ENCODE results near the gene ARPIN.
"Not testable (repeated sequence)": the region's sequence is repeated elsewhere in the genome, so short reads cannot be mapped to it uniquely, and the experiment has no call there.

Gene ARPIN

DNA sequence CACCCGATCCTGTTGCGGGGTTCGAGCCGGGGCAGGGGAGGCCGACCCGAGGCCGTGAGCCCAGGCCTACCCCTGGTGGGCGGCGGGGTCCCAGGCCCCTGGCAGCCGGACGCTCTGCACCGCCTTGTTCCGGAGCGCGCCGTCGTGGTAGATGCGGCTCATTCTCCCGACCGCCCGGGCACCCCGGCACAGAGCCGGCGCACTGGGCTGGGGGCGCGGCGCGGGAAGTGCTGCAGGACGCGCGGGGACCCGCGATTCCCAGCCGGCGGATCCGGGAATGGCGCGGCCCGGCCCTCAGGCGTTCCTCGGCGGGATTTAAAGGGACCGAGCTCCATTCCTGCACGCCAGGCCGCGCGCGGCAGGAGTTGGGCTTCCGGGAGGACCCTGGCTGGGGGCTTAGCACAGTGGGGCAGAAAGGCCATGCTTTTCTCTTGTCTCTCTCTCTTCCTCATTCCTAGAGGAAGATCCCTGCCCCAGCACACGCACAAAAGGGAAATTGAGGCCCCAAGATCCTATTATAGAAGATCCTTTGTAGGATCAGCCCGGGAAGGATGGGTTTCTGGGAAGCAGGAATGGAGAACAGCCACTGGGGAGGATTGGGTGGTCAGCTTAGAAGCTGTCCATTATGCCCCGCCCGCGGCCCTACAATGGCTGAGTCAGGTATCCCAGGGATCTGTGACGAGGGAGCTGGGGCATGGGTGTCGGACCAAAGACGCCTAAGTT lies at the start of gene ARPIN:
Gene ARPIN, minus strand, starts transcription at position 279 of the 723 bp plus-strand sequence. Its CDS starts 117 bp downstream, at position 162.
- no peak for DNase-seq (ENCODE audit: low read depth in 2 of 2)

DNA sequence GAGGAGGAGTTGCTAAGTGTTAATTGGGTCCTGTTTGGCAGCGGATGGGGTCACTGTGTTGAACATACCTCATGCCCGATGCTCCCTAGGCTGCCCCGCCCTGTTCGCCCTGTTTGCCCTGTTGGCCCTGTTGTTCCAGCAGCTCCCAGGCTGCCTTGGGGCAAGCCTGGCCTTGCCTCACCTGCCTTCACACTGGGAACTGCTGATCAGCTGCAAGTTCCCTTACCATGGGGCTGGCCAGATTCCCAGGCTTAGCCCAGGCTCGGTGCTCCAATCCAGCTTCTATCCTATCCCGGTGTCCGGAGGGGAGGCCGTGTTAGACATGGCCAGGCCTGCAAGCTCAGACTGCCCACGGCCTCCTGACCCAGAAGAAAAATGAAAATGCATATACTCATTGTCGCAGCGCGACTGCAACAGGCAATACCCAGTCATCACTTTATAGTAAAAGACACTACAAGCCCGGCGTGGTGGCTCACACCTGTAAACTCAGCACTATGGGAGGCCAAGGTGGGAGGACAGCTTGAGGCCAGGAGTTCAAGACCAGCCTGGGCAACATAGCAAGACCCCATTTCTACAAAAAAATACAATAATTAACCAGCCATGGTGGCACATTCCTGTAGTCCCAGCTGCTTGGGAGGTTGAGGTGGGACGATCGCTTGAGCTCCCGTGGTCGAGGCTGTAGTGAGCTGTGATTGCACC lies 45.5 kb upstream of the ARPIN start:
- DNase-seq (ENCODE audit: low read depth in 2 of 2): no peak

DNA sequence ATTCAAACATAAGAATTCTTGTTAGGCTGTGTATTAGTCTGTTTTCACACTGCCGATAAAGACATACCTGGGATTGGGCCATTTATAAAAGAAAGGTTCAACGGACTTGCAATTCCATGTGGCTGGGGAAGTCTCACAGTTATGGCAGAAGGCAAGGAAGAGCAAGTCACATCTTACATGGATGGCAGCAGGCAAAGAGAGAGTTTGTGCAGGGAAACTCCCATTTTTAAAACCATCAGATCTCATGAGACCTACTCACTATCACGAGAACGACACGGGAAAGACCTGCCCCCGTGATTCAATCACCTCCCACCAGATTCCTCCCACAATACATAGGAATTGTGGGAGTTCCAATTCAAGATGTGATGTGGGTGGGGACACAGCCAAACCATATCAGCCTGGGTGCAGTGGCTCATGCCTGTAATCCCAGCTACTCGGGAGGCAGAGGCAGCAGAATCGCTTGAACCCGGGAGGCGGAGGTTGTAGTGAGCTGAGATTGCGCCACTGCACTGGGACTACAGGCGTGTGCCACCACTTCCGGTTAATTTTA lies 42.8 kb upstream of the ARPIN start:
- not testable (repeated sequence) for DNase-seq (ENCODE audit: low read depth in 2 of 2)

DNA sequence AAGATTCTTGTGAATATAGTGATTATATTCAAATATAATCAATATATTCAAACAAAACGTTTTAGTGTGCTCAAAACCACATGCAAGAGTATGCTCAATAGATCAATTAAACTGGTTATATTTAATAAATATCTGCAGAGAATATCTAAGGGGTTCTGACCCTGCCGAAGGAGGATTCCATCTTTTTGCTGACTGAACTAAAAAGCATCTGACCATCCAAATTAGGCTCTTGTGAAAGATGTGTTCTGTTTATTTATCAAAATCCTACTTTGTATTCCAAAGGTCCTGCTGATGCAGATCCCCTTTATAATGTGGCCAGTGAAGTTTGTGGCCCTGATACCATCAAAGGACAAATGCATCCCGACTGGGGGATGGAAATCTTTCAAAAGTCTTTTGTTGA lies 41.8 kb upstream of the ARPIN start:
- DNase-seq (ENCODE audit: low read depth in 2 of 2): no peak

- DNase-seq (ENCODE audit: low read depth in 2 of 2): no peak
Observed at GRCh38 chr15:89948796-89949195, 36.0 kb upstream of the ARPIN start.

DNA sequence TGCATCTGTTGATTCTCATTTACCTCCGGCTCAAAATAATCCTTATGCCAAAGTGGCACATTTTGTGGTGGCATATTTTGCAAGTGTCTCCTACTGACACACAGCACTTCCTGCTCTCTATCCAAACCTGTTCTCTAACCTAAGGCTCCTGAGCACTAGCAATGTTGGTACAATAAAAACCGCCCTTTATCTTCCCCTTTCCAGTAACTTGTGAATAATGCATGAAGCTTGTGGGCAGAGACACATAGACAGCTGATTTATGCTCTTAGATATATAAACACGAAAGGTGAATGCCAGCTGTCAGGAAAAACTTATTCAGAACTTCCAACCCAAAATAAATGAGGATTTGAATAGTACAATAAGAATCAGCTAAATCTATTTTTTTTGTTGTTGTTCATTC lies 34.6 kb upstream of the ARPIN start:
- DNase-seq (ENCODE audit: low read depth in 2 of 2): no peak

- no peak for DNase-seq (ENCODE audit: low read depth in 2 of 2)
Observed at GRCh38 chr15:89946681-89947299, 34.0 kb upstream of the ARPIN start.

GRCh38 chr15:89943721-89944120 lies 31.0 kb upstream of the ARPIN start:
- DNase-seq (ENCODE audit: low read depth in 2 of 2): not testable (repeated sequence)

- no peak for DNase-seq (ENCODE audit: low read depth in 2 of 2)
Observed at GRCh38 chr15:89939910-89940309, 27.2 kb upstream of the ARPIN start.

GRCh38 chr15:89939377-89939776 lies 26.6 kb upstream of the ARPIN start:
- not testable (repeated sequence) for DNase-seq (ENCODE audit: low read depth in 2 of 2)

DNA sequence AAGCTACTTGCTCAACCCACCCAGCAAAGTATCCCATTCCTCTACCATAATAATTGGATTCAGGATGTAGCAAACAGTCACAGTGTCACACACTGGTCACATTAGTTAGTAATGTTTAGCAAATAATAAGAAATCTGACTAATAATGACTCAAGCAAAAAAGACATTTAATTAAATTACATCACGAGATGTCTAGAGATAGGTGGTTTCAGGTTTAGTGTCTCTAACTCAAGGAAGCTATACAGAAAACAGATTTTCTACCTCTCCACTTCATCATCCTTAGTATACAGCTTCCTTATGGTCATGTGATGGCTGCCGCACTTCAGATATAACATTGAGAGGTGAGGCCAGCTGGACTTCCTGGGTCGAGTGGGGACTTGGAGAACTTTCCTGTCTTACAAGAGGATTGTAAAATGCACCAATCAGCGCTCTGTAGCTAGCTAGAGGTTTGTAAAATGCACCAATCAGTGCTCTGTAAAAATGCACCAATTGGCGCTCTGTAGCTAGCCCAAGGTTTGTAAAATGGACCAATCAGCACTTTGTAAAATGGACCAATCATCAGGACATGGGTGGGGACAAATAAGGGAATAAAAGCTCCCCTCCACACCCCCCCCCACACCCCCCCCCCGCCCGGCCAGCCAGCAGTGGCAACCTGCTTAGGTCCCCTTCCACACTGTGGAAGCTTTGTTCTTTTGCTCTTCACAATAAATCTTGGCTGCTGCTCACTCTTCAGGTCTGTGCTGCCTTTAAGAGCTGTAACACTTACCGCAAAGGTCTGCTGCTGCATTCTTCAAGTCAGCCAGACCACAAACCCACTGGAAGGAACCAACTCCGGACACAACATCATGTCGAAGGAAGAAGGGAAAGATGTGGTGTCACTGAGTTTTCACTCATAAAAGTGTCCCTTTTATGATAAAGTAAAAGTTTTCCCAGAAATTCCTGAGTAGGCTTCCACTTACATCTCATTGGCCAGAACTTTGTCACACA lies 24.9 kb upstream of the ARPIN start:
- no peak for DNase-seq (ENCODE audit: low read depth in 2 of 2)

GRCh38 chr15:89936786-89937265 lies 24.1 kb upstream of the ARPIN start:
- no peak for DNase-seq (ENCODE audit: low read depth in 2 of 2)

DNA sequence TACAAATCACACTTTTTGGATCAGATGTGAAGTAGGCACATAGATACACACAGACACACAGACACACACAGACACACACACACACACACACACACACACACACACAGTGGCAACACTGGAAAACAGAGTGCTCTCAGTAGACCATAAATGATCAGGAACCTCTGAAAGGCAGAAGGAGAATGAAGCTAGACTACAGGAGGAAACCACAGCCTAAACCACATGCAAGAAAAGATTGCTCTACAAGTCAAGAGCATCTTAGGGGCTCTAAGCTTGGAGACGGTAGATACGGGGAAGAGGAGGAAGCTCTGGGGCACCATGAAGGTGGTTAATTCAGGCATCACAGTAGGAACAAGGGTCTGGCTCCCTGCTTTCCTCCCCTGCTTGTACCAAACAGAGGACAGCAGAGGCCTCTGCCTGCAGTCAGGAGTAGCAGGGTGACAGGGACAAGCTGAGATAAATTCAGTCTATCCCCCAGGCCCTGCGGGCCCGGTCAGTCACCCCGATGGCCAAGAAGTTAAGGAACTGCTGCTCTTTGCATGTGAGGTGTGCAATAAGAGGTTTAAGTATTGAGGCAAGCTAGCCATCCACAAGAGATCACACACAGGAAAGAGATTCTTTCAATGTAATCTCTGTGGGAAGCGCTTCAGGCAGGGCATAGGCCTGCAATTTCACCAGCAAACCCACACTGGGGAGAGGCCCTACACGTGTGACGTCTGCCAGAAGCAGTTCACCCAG lies 23.5 kb upstream of the ARPIN start:
- no peak for DNase-seq (ENCODE audit: low read depth in 2 of 2)

- no peak for DNase-seq (ENCODE audit: low read depth in 2 of 2)
Observed at GRCh38 chr15:89932880-89933279, 20.1 kb upstream of the ARPIN start.

GRCh38 chr15:89928421-89928820 lies 15.7 kb upstream of the ARPIN start:
- no peak for DNase-seq (ENCODE audit: low read depth in 2 of 2)

- no peak for DNase-seq (ENCODE audit: low read depth in 2 of 2)
Observed at GRCh38 chr15:89926158-89926557, 13.4 kb upstream of the ARPIN start.

- no peak for DNase-seq (ENCODE audit: low read depth in 2 of 2)
Observed at GRCh38 chr15:89917442-89918101, 4.8 kb upstream of the ARPIN start.

DNA sequence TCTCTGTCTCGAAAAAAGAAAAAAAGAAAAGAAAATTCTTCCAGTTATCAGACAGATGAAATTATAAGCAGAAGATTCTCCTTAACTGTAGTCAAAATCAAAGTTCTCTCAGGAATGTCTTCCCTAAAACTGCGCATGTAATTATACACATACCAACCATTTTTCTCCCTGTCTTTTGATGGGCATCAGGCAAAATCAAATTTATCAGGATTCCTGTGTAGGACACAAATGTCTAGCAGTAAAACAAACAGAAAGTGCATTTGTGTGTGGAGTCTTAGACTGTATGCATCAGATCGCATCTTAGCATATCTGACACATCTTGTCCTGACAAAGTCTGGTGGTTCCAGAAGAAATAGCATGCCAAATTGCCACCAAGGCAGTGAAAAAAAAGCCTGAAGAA lies 3.9 kb upstream of the ARPIN start:
- no peak for DNase-seq (ENCODE audit: low read depth in 2 of 2)

DNA sequence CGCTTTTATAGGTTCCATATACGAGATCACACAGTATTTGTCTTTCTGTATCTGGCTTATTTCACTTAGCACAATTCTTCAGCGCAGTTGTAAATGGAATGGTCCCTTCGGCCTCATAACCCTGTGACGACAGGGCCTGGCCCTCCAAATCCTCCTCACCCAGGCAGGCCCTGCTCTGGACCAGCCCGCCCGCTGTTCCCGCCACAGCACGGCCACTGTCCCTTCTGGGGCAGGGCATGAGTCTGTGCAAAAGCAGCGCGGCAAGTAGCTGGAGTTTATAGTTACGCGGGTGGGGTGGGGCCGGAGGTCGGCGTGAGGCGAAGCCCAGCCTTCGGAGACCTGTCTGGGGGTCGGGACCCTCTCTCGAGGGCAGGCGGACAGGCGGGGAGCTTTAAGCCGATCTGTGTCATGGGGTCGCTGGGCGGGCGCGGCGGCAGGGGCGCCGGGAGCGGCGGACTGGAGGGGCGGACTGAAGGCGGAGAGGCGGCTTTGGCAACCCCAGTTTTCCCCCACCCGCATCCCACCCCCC lies 543 bp downstream of the ARPIN start:
- no peak for DNase-seq (ENCODE audit: low read depth in 2 of 2)
